NK-92 (cell line): ENCODE data around the gene KIF2C.

Experiments used
- DNase-seq: peaks from one replicate; lab custom pipeline; 2025; ENCODE audit not compliant: unreplicated experiment; lab: John Stamatoyannopoulos, UW

The KIF2C gene

GRCh38 chr1:44775078-44775929 lies 35.7 kb downstream of the KIF2C start, which contains the start of gene RPS8:
RPS8 (plus strand) TSS chr1:44775540; CDS start chr1:44775597, 57 bp downstream.
- peak; percentile 35 for DNase-seq

DNA sequence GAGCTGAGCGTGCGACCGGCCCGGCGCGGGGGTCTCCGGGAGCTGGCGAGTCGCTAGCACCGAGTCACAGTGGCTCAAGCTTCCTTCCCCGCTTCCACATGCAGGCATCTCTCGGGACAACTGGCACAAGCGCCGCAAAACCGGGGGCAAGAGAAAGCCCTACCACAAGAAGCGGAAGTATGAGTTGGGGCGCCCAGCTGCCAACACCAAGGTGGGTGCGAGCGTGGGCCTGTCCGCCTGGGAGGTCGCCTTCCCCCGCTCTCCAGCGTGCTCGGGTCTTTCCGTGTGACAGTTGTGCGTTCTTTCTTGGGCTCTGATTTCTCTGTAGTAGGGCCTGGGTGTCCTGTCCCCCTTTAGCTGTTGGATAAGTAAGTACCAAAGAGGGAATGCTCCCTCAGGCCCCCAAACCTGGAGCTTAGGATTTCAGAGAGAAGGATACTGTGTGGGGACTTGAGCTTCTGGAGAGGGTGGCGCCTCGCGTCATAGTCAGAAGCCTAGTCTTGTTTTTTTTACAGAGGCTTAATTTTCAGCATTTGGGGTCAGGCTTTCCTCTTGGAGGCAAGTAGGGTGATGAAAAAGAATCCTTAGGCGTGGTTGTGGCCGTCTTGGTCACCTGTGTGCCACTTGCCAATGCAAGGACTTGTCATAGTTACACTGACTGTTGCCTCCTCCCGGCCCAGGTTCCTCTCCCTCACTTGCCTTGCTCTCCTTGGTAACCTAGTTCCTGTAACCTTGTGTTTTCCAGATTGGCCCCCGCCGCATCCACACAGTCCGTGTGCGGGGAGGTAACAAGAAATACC lies 36.5 kb downstream of the KIF2C start:
- no peak for DNase-seq

DNA sequence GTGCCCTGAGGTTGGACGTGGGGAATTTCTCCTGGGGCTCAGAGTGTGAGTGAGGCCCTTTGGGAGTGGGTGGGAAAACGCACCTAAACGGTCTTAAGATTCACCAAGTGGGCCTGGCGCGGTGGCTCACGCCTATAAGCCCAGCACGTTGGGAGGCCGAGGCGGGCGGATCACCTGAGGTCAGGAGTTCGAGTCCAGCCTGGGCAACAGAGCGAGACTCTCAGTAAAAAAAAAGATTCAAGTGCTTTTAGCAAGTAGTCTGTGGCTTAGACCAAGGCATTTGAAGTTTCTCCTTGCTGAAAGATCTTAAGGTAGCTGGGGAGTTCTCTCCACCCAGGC lies 37.1 kb downstream of the KIF2C start:
- no peak for DNase-seq

- DNase-seq, result no peak
These were observed 37.9 kb downstream of the KIF2C start for GRCh38 chr1:44777547-44777946.

DNA sequence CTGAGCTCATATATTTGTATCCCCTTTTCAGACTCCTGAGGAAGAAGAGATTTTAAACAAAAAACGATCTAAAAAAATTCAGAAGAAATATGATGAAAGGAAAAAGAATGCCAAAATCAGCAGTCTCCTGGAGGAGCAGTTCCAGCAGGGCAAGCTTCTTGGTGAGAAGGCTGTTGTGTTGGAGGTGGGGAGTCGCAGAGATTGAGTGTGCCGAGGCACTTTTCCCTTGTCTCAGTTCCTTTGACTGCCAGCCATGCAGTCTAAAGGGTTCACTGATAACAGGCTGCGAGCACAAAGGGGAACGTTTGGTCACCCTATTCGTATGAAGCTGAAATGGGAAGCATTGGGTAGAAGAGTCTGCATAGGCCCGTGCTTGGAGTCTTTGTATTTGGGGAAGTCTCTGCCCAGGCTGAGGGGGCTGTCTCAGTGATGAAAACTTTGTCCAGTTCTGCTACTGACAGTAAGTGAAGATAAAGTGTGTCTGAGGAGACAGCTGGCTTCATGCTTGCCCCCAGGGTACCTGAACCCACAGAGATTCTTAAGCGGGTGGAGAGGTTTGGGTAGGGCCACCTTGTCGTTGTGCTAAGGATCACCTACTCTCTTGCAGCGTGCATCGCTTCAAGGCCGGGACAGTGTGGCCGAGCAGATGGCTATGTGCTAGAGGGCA lies 38.5 kb downstream of the KIF2C start:
- no peak for DNase-seq

- DNase-seq, result no peak
These were observed 39.3 kb downstream of the KIF2C start for GRCh38 chr1:44778705-44779576.

DNA sequence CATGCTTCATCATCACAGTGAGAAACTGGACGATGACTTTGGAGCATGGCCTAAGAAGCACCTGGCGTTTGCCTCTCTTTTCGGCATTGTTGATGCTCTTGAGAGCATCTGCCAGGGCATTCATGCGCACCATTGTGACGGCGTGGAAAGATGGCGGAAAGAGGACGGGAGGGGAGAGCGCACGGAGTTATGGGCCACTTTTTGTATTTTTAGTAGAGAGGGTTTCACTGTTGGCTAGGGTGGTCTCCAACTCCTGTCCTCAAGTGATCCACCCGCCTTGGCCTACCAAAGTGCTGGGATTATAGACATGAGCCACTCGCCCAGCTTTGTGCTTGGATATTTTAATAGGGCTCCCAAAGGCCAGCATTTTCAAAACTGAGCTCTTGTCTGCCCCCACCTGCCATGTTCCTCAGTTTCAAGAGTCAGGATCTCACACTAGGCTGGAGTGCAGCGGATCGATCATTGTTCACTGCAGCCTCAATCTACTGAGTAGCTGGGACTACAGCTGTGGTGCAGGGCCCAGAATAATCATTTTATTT lies 41.0 kb downstream of the KIF2C start:
- DNase-seq, result no peak

GRCh38 chr1:44783697-44784093 lies 44.1 kb downstream of the KIF2C start:
- DNase-seq, result no peak

DNA sequence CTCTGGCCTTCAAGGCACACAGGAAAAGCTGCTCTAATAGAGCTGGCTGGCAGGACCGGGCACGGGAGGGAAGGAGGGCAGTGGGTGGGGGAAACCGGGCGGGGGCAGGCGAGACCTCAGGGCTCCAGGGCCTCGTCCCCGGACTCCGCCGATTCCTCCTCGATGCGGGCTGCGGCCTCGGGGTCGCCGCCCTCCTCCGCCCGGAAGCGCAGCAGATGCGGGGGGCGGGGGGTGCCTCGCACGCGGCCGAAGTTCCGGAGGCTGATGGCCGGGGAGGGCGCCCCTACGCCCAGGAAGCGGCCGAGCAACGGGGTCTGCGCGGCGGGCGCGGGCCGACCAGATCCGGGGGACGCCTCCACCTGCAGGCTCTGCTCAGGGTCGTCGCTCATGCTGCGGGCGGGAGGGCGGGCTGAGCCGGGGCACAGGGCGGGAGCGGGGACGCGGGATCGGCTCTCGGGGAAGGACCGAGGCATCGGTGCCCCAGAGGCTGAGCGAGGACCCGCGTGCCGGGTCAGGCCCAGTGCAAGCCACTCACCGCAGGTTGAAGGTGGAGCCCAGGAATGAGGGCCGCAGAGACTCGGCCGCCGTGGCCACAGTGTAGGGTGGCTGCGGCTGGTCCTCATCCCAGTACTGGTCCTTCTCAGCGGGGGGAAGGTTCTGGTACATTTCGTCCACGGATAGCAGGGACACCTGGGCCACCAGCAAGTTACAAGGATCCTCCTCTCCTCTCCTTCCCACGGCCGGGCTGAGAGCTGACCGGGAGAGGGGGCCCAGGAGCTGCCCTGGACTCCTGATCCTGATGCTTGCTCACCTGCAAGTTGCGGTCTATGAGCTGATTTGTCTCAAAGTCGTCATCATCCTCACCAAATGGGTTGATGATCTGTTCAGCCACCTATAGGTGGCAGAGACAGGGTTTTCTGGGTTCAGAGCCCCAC lies 44.7 kb downstream of the KIF2C start:
- no peak for DNase-seq

GRCh38 chr1:44785029-44785380 lies 45.4 kb downstream of the KIF2C start:
- DNase-seq, result no peak

DNA sequence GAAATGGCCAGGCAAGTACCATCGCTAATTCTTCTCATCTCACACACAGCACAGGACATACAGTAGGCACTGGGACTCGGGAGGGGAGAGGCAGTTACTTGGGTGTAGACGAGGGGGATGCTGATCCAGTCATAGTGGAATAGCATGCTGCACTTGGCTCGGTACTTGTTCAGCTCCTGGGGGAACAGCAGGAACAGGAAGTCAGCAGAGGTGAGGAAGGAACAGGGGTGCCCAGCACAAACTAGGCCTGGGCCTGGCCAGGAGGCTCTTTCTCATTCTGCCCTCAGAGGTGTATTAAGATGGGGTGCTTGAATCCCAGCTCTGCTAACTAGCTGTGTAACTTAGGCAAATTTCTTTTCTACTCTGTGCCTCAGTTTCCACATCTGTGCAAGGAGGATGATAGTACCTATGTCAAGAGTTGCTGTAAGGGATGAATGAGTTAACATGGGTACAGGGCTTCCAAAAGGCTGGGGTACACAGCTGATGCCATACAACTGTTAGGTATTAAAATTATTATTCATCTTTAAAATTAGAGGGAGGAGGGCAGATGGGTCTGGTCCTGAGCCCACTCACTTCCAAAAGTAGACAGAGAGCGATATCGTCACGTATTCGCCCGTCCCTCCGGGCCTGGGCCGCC lies 46.0 kb downstream of the KIF2C start:
- DNase-seq, result no peak

- DNase-seq, result no peak
These were observed 46.7 kb downstream of the KIF2C start for GRCh38 chr1:44786138-44786840.

GRCh38 chr1:44786841-44787426 lies 47.3 kb downstream of the KIF2C start:
- DNase-seq, result no peak

DNA sequence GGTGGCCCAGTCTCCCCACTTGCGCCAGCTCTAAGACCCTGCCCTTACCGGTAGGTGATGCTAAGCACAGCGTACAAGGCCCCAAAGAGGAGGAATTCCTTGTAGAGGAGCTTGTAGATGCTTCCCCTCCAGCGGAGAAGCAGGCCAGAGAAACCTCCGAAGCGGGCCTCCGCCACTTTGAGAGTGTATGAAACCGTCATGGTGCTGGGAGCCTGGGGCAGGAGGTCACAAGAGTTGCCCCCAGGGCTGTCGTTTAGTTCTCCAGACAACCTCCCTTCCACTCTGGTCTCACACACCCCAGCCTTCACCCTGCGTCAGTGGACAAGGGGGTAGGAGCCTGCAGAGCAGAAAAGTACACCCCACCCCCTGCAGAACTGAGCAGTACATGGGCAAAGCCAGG lies 47.9 kb downstream of the KIF2C start:
- no peak for DNase-seq

GRCh38 chr1:44788120-44788860 lies 48.7 kb downstream of the KIF2C start, which contains the start of gene BEST4:
BEST4 (minus strand) TSS chr1:44788170; CDS start chr1:44787705, 465 bp downstream.
- no peak for DNase-seq

DNA sequence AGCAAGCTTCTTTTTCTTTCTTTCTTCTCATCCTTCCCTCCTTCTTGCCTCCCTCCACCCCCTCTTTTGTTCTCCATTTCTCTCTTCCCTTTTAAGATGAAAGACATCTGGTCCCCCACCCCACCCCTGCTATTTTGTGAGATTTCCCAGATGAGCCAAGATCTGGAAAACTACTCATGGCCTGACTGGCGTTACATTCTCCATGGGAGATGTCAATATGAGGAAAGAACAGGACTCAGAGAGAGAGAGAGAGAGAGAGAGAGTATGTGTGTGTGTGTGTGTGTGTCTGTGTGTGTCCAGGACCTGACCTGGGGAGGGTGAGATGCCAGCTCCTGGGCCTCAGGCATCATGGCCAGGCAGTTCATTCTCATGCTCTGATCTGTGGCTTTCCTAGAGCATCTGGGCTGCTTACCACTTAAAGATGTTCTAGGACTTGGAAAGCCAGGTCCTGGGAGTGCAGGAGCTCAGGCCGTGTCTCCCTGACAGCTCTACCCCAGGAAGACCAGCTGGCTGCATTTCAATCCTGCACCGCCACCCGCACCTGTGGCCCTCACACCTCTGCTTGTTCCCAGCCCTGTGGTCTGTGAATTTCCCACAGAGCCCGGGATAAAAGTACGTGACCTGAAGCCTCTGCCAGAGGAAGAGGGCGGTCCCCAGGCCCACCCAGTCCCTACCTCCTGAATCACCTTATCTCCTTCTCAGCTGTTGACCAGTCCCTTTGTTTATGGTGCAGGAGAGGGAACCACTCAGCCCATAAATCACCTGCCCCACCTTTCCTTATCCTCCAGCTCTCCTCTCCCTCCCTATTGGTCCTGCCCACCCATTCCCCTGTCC lies 51.5 kb downstream of the KIF2C start:
- no peak for DNase-seq
